ENCODE measurements around the gene TIFAB. TPM values are rescaled to one million over a fixed set of nuclear protein-coding genes. Genes with fewer than 3 reads are reported as not detected.
"Not testable (repeated sequence)": the region's sequence is repeated elsewhere in the genome, so short reads cannot be mapped to it uniquely, and the experiment has no call there.

TIFAB gene, protein sequence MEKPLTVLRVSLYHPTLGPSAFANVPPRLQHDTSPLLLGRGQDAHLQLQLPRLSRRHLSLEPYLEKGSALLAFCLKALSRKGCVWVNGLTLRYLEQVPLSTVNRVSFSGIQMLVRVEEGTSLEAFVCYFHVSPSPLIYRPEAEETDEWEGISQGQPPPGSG
- under 1 TPM in 2 of 6 donors, not detected in 4; 0.23 to 0.24 TPM for total RNA-seq

GRCh38 chr5:135452321-135453030 is at the start of gene TIFAB:
TIFAB (minus strand) TSS chr5:135452351; CDS start chr5:135449939, 2,412 bp downstream.
- whole genome bisulfite sequencing, 2 donors, result 86% methylated on average over 8 to 10 of the region's 10 CpGs
- no peak within 1 kb of the TSS for H3K4me3 ChIP-seq
- TF ChIP-seq POLR2AphosphoS5 (IDR thresholded peaks at IDR 0.05) (no peak), POLR2A (IDR thresholded peaks at IDR 0.05) (no peak), EP300 (IDR thresholded peaks at IDR 0.05) (no peak)
- TF ChIP-seq, protein P1, sequence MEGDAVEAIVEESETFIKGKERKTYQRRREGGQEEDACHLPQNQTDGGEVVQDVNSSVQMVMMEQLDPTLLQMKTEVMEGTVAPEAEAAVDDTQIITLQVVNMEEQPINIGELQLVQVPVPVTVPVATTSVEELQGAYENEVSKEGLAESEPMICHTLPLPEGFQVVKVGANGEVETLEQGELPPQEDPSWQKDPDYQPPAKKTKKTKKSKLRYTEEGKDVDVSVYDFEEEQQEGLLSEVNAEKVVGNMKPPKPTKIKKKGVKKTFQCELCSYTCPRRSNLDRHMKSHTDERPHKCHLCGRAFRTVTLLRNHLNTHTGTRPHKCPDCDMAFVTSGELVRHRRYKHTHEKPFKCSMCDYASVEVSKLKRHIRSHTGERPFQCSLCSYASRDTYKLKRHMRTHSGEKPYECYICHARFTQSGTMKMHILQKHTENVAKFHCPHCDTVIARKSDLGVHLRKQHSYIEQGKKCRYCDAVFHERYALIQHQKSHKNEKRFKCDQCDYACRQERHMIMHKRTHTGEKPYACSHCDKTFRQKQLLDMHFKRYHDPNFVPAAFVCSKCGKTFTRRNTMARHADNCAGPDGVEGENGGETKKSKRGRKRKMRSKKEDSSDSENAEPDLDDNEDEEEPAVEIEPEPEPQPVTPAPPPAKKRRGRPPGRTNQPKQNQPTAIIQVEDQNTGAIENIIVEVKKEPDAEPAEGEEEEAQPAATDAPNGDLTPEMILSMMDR (IDR thresholded peaks at IDR 0.05), result no peak
- H3K27me3 ChIP-seq, result no peaks in the 10 kb centered on the region
- H3K9me3 ChIP-seq, result no peaks in the 10 kb centered on the region
- DNase-seq (peak in 1 of 2 donors; percentile 18), ATAC-seq (ENCODE audit: low FRiP score in 2 of 2) (no peak)
- H3K36me3 ChIP-seq, result no peaks in the 10 kb centered on the region
- peaks cover 0 to 13% (median 11%) of the 10 kb centered on the region in 4 donors for H3K4me1 ChIP-seq
- no peak within 1 kb of the TSS for H3K27ac ChIP-seq

DNA sequence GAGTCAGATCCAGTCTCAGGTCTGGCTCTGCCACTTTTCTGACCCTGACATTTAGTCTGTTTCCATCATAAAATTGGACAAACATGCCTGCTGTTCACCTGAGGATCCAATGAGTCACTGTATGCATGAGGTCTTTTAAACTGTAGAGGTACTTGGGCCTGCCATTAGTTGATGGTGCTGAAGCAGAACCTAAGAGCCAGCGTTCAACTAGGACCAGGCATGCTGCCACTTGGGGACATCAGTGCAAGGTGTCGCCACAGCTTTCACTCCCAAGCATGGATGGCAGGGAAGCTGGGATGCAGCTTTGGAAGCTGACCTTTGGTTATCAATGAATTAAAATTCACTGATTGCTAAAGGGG is 46.5 kb upstream of the TIFAB start:
- 68% methylated on average over 2 of the region's 2 CpGs for WGBS, 2 donors
- Histone ChIP-seq H3K4me3 (no peak overlapping the region), H3K9me3 (no peaks in the 10 kb centered on the region), H3K4me1 (peaks cover 0 to 3% (median under 1%) of the 10 kb centered on the region in 4 donors), H3K36me3 (no peaks in the 10 kb centered on the region), H3K27ac (no peak overlapping the region), H3K27me3 (no peaks in the 10 kb centered on the region)
- ATAC-seq (ENCODE audit: low FRiP score in 2 of 2), result no peak
- DNase-seq, result no peak
- TF ChIP-seq, protein P1 (IDR thresholded peaks at IDR 0.05), result no peak
- TF ChIP-seq EP300 (IDR thresholded peaks at IDR 0.05), result no peak
- no peak for TF ChIP-seq POLR2A (IDR thresholded peaks at IDR 0.05)
- TF ChIP-seq POLR2AphosphoS5 (IDR thresholded peaks at IDR 0.05), result no peak

GRCh38 chr5:135497971-135498636 is 46.0 kb upstream of the TIFAB start:
- ATAC-seq (ENCODE audit: low FRiP score in 2 of 2), result no peak
- no peak overlapping the region for H3K27ac ChIP-seq
- H3K27me3 ChIP-seq, result no peaks in the 10 kb centered on the region
- H3K36me3 ChIP-seq, result no peaks in the 10 kb centered on the region
- H3K4me3 ChIP-seq, result no peak overlapping the region
- H3K4me1 ChIP-seq, result peaks cover 0 to 8% (median 3%) of the 10 kb centered on the region in 4 donors
- no peak for DNase-seq
- no peaks in the 10 kb centered on the region for H3K9me3 ChIP-seq
- no peak for TF ChIP-seq EP300 (IDR thresholded peaks at IDR 0.05)
- TF ChIP-seq, protein P1 (IDR thresholded peaks at IDR 0.05), result no peak
- WGBS, 2 donors, result 79 to 83% methylated on average over 8 of the region's 8 CpGs

DNA sequence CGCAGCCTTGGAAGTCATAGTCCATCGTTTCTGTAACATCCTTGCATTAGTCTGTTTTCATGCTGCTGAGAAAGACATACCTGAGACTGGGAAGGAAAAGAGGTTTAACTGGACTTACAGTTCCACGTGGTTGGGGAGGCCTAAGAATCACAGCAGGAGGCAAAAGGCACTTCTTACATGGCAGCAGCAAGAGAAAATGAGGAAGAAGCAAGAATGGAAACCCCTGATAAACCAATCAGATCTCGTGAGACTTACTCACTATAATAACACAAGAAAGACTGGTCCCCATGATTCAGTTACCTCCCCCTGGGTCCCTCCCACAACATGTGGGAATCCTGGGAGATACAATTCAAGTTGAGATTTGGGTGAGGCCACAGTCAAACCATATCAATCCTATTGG is 43.4 kb upstream of the TIFAB start:
- ATAC-seq (ENCODE audit: low FRiP score in 2 of 2); H3K27ac ChIP-seq; H3K4me3 ChIP-seq; H3K36me3 ChIP-seq; H3K9me3 ChIP-seq; DNase-seq: not testable (repeated sequence)
- Histone ChIP-seq H3K4me1 (peaks cover 0 to 29% (median 21%) of the 10 kb centered on the region in 4 donors), H3K27me3 (peaks cover 0 to 11% (median 1%) of the 10 kb centered on the region in 4 donors)
- 81 to 85% methylated on average over 4 of the region's 4 CpGs for WGBS, 2 donors

GRCh38 chr5:135494196-135494595 is 42.0 kb upstream of the TIFAB start:
- no peak overlapping the region for H3K27ac ChIP-seq
- TF ChIP-seq POLR2A (IDR thresholded peaks at IDR 0.05), result no peak
- TF ChIP-seq POLR2AphosphoS5 (IDR thresholded peaks at IDR 0.05), result no peak
- no peak for TF ChIP-seq EP300 (IDR thresholded peaks at IDR 0.05)
- TF ChIP-seq, protein P1 (IDR thresholded peaks at IDR 0.05), result no peak
- no peak for DNase-seq
- H3K4me1 ChIP-seq, result peaks cover 10 to 42% (median 34%) of the 10 kb centered on the region in 4 donors
- H3K4me3 ChIP-seq, result no peak overlapping the region
- WGBS, 2 donors, result 74 to 89% methylated on average over 5 of the region's 5 CpGs
- no peaks in the 10 kb centered on the region for H3K9me3 ChIP-seq
- peaks cover 0 to 24% (median 10%) of the 10 kb centered on the region in 4 donors for H3K27me3 ChIP-seq
- ATAC-seq (ENCODE audit: low FRiP score in 2 of 2), result no peak
- H3K36me3 ChIP-seq, result no peaks in the 10 kb centered on the region
